HL-60 (cell line): Measurements from ENCODE around the gene PRKCE.

Experiments used
- GABPA ChIP-seq: IDR thresholded peaks from 2 replicates; pipeline ENCODE4 v1.6.1; 2012; ENCODE audit warnings: low read depth
- POLR2AphosphoS5 ChIP-seq: IDR thresholded peaks from 2 replicates; pipeline ENCODE4 v1.6.1; 2012; ENCODE audit warnings: low read depth
- REST ChIP-seq: IDR thresholded peaks from 2 replicates; pipeline ENCODE4 v1.6.1; 2012; ENCODE audit warnings: low read depth; ENCODE audit not compliant: insufficient replicate concordance
- SPI1 ChIP-seq: IDR thresholded peaks from 2 replicates; pipeline ENCODE4 v1.6.1; 2012; ENCODE audit warnings: low read depth, mild to moderate bottlenecking, borderline replicate concordance
- TF ChIP-seq, protein P1 (sequence below): IDR thresholded peaks from one replicate; pipeline ENCODE4 v1.5.1; 2011; ENCODE audit warnings: low read length, control low read depth, inconsistent platforms; ENCODE audit not compliant: insufficient read depth

DNA sequence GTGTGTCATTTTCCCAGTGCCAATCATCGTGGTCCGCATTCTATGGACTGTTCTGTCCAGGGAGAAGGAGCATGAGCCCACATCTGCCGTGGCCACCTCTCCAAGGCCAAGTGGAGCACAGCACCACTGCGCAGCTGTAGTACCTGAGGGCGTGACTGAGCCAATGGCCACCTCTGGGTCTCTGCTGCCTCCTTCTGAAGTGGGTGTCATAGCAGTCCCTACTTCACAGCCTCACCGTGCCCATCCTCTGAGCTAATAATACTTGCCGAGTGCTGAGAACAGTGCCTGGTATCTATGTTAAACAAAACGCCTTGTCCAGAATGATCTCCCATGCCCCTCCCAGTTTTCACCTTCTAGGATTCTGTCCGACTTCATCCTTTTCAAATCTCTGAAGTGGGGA, 256.1 kb downstream of the PRKCE start:
- TF ChIP-seq, protein P1, sequence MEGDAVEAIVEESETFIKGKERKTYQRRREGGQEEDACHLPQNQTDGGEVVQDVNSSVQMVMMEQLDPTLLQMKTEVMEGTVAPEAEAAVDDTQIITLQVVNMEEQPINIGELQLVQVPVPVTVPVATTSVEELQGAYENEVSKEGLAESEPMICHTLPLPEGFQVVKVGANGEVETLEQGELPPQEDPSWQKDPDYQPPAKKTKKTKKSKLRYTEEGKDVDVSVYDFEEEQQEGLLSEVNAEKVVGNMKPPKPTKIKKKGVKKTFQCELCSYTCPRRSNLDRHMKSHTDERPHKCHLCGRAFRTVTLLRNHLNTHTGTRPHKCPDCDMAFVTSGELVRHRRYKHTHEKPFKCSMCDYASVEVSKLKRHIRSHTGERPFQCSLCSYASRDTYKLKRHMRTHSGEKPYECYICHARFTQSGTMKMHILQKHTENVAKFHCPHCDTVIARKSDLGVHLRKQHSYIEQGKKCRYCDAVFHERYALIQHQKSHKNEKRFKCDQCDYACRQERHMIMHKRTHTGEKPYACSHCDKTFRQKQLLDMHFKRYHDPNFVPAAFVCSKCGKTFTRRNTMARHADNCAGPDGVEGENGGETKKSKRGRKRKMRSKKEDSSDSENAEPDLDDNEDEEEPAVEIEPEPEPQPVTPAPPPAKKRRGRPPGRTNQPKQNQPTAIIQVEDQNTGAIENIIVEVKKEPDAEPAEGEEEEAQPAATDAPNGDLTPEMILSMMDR: no peak
- TF ChIP-seq GABPA: no peak
- TF ChIP-seq REST: no peak
- TF ChIP-seq POLR2AphosphoS5: no peak
- TF ChIP-seq SPI1: no peak
